Spleen (tissue), 11 donors: ENCODE data around the gene TNRC18. TPM values are rescaled to one million over a fixed set of nuclear protein-coding genes. Genes with fewer than 3 reads are reported as not detected.

Experiments used
- DNase-seq: peaks from one replicate; pipeline ENCODE4 v3.0.0-alpha.2; 2020
- H3K27ac ChIP-seq, 8 donors: fragments of 200-600 bp; sonication (generic) in 7 of 8; 1 replicate in 4 of 8; 2 replicates in 4 of 8; pipeline versions ENCODE4 v1.5.0 to v1.8.0; 2016 to 2021; ENCODE audit warnings: inconsistent platforms in 4 of 8, mild to moderate bottlenecking in 4 of 8, moderate library complexity in 1 of 8
- H3K27me3 ChIP-seq, 7 donors: fragments of 200-600 bp; sonication (generic) in 6 of 7; replicated peaks in 1 of 7; 1 replicate in 4 of 7; 2 replicates in 3 of 7; pipeline versions ENCODE4 v1.5.0 to v1.8.0; 2016 to 2021; ENCODE audit warnings: inconsistent platforms in 3 of 7, mild to moderate bottlenecking in 1 of 7
- H3K36me3 ChIP-seq, 6 donors: fragments of 200-600 bp; sonication (generic) in 5 of 6; 1 replicate in 4 of 6; 2 replicates in 2 of 6; pipeline versions ENCODE4 v1.5.0 to v1.8.0; 2016 to 2021; ENCODE audit warnings: inconsistent platforms in 2 of 6
- H3K4me1 ChIP-seq, 6 donors: fragments of 200-600 bp; sonication (generic) in 5 of 6; 1 replicate in 3 of 6; 2 replicates in 3 of 6; pipeline versions ENCODE4 v1.5.0 to v1.8.0; 2016 to 2021; ENCODE audit warnings: inconsistent platforms in 3 of 6
- H3K4me3 ChIP-seq, 8 donors: fragments of 200-600 bp; sonication (generic) in 7 of 8; 1 replicate in 4 of 8; 2 replicates in 4 of 8; pipeline versions ENCODE4 v1.5.0 to v1.8.0; 2016 to 2021; ENCODE audit warnings: inconsistent platforms in 4 of 8, mild to moderate bottlenecking in 4 of 8, moderate library complexity in 2 of 8
- H3K9me3 ChIP-seq, 8 donors: fragments of 200-600 bp; sonication (generic) in 7 of 8; 1 replicate in 4 of 8; 2 replicates in 4 of 8; pipeline versions ENCODE4 v1.5.0 to v1.8.0; 2016 to 2021; ENCODE audit warnings: inconsistent platforms in 4 of 8
- CTCF ChIP-seq, 11 experiments: fragments of 200-600 bp in 7 of 11; fragments of 450-650 bp in 4 of 11; sonication (generic) in 4 of 11; IDR thresholded peaks in 8 of 11; conservative IDR thresholded peaks in 3 of 11; 1 replicate in 7 of 11; 2 replicates in 4 of 11; pipeline versions ENCODE4 v1.4.0 to v1.8.0; 2016 to 2021; ENCODE audit warnings: antibody characterized with exemption in 11 of 11, inconsistent platforms in 4 of 11, mild to moderate bottlenecking in 1 of 11
- POLR2A ChIP-seq, 3 donors: fragments of 450-650 bp; IDR thresholded peaks; one replicate each; pipeline ENCODE4 v1.5.1; 2017; ENCODE audit warnings: antibody characterized with exemption in 3 of 3, mild to moderate bottlenecking in 1 of 3
- POLR2AphosphoS5 ChIP-seq, 3 donors: sonication (generic); formaldehyde crosslinking; IDR thresholded peaks; one replicate each; pipeline ENCODE4 v1.5.1; 2017; ENCODE audit warnings: antibody characterized with exemption in 3 of 3
- WGBS, 5 donors: extraction: QIAGEN DNeasy Blood & Tissue Kit in 3 of 5; methylation state at CpG; one replicate each; pipeline versions ENCODE4 v1.1.5 to v1.1.7; 2013 to 2018; 5-methylcytosine and 5-hydroxymethylcytosine counted together
- intact Hi-C: fragments of 100-400 bp; cut with DNase I; formaldehyde crosslinking; loops from one replicate; pipeline ENCODE4 v1.15.0; 2023; ENCODE audit warnings: low total_unique reads
- polyA plus RNA-seq, 3 donors: library from polyadenylated mRNA; stranded (reverse); fragments of 200-250 nt; gene quantifications; one replicate each; pipeline ENCODE4 v1.2.1, GENCODE V29; 2013
- total RNA-seq, 7 donors: library from RNA; depleted of rRNA in 3 of 7; stranded (reverse); fragments of >200 nt in 3 of 7; fragmentation: NEBNext Ultra II Directional in 4 of 7; extraction: Animal tissue kit (Norgen Biotek cat#: 25700) in 4 of 7; gene quantifications; one replicate each; pipeline versions ENCODE4 v1.1.0 to v1.2.1, GENCODE V29; 2016 to 2021
- donor health status: healthy with polysubstance abuse.
- donor health status: DM: no; HTN: no; CAD: no; lungs with moderate emphysema.
- donor health status: DM: no; HTN: no; CAD: no.
- donor health status: Bipolar disorder and iron deficiency.
- donor health status: healthy.
- donor health status: DM: no; HTN: no; CAD: no.
- donor health status: DM: yes; HTN: yes; CAD: no.

Gene TNRC18
- total and polyA plus RNA-seq, 10 donors: 3.4 to 124 (median 71.0) TPM

DNA sequence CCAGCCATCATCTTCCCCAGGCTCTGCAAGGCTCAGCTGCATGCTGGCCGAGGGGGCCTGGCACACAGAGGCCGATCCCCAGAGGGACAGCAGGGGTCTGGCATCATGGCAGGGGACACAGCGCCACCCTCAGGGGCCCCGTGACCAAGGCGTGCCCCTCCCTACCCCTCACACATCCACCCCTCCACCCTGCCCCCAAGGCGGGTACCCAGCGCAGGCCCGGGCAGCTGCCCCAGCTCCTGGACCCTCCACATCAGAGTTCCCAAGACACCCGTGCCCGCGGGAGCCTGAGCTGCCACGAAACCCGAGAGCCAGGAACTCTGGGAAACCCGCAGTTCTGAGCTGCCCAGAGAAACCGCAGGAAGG, 46.5 kb upstream of the TNRC18 start:
- 80 to 91% (median 88%) methylated on average over 9 to 15 of the region's 15 CpGs for WGBS, 5 donors

GRCh38 chr7:5469375-5470166, 45.9 kb upstream of the TNRC18 start:
- intact Hi-C loops: no loop called here
- TF ChIP-seq CTCF (IDR thresholded peaks at IDR 0.05 in 8 of 11, conservative IDR thresholded peaks at IDR 0.05 in 3 of 11) (no peak), POLR2A (IDR thresholded peaks at IDR 0.05) (no peak), POLR2AphosphoS5 (IDR thresholded peaks at IDR 0.05) (no peak)

More for the DNA sequence above, 46.5 kb upstream of the TNRC18 start:
- H3K4me3 ChIP-seq: no peak overlapping the region
- TF ChIP-seq POLR2AphosphoS5 (IDR thresholded peaks at IDR 0.05) (no peak), CTCF (IDR thresholded peaks at IDR 0.05 in 8 of 11, conservative IDR thresholded peaks at IDR 0.05 in 3 of 11) (no peak), POLR2A (IDR thresholded peaks at IDR 0.05) (no peak)
- no peaks in the 10 kb centered on the region for H3K27me3 ChIP-seq
- no peaks in the 10 kb centered on the region for H3K36me3 ChIP-seq
- no peak for DNase-seq
- H3K27ac ChIP-seq: no peak overlapping the region
- intact Hi-C loops: no loop called here
- peaks cover 0 to 7% (median 0%) of the 10 kb centered on the region in 8 donors for H3K9me3 ChIP-seq
- H3K4me1 ChIP-seq: no peaks in the 10 kb centered on the region

GRCh38 chr7:5467645-5468044, 44.0 kb upstream of the TNRC18 start:
- H3K36me3 ChIP-seq: no peaks in the 10 kb centered on the region
- peaks cover 0 to 5% (median 0%) of the 10 kb centered on the region in 8 donors for H3K9me3 ChIP-seq
- 80 to 93% (median 87%) methylated on average over 9 of the region's 9 CpGs for WGBS, 5 donors

More at GRCh38 chr7:5469375-5470166, 45.9 kb upstream of the TNRC18 start:
- Histone ChIP-seq H3K4me1 (no peaks in the 10 kb centered on the region), H3K27me3 (no peaks in the 10 kb centered on the region), H3K27ac (no peak overlapping the region), H3K4me3 (no peak overlapping the region), H3K9me3 (peaks cover 0 to 7% (median 0%) of the 10 kb centered on the region in 8 donors), H3K36me3 (no peaks in the 10 kb centered on the region)
- DNase-seq: no peak
- 87 to 95% (median 92%) methylated on average over 29 to 32 of the region's 32 CpGs for WGBS, 5 donors

More at GRCh38 chr7:5467645-5468044, 44.0 kb upstream of the TNRC18 start:
- Histone ChIP-seq H3K4me3 (no peak overlapping the region), H3K27me3 (no peaks in the 10 kb centered on the region), H3K27ac (no peak overlapping the region), H3K4me1 (no peaks in the 10 kb centered on the region)
- intact Hi-C loops: no loop called here
- DNase-seq: no peak
- no peak for TF ChIP-seq POLR2AphosphoS5 (IDR thresholded peaks at IDR 0.05)
- TF ChIP-seq CTCF (IDR thresholded peaks at IDR 0.05 in 8 of 11, conservative IDR thresholded peaks at IDR 0.05 in 3 of 11): no peak
- no peak for TF ChIP-seq POLR2A (IDR thresholded peaks at IDR 0.05)
